WERI-Rb-1 (cell line): ENCODE results near the gene ZDHHC4.
A peak's percentile ranks its signal among the peaks of the same experiment; 100 is the strongest.

Source experiments
- DNase-seq: peaks from one replicate; pipeline ENCODE4 v3.0.0-alpha.2; 2020
- H3K27ac ChIP-seq: fragments of 250-450 bp; sonication (Bioruptor Pico); 2 replicates; pipeline ENCODE4 v1.5.1; 2020; ENCODE audit warnings: mild to moderate bottlenecking, moderate library complexity
- H3K27me3 ChIP-seq: fragments of 250-450 bp; sonication (Bioruptor Pico); 2 replicates; pipeline ENCODE4 v1.5.1; 2021; ENCODE audit warnings: mild to moderate bottlenecking, low read depth, moderate library complexity; ENCODE audit not compliant: insufficient read depth, severe bottlenecking
- H3K36me3 ChIP-seq: fragments of 250-450 bp; sonication (Bioruptor Pico); 2 replicates; pipeline ENCODE4 v1.5.1; 2020; ENCODE audit warnings: mild to moderate bottlenecking, moderate library complexity
- H3K4me3 ChIP-seq: 2 replicates; pipeline ENCODE4 v1.5.1; 2011; ENCODE audit warnings: low read depth, mild to moderate bottlenecking, control low read depth, low read length
- H3K9me3 ChIP-seq: fragments of 250-450 bp; sonication (Bioruptor Pico); 2 replicates; pipeline ENCODE4 v1.5.1; 2021; ENCODE audit warnings: mild to moderate bottlenecking, moderate library complexity; ENCODE audit not compliant: severe bottlenecking
- TF ChIP-seq, protein P1 (sequence below): IDR thresholded peaks from 2 replicates; pipeline ENCODE4 v1.5.1; 2011; ENCODE audit warnings: low read depth, mild to moderate bottlenecking, control low read depth, inconsistent platforms, low read length

ZDHHC4 gene

DNA sequence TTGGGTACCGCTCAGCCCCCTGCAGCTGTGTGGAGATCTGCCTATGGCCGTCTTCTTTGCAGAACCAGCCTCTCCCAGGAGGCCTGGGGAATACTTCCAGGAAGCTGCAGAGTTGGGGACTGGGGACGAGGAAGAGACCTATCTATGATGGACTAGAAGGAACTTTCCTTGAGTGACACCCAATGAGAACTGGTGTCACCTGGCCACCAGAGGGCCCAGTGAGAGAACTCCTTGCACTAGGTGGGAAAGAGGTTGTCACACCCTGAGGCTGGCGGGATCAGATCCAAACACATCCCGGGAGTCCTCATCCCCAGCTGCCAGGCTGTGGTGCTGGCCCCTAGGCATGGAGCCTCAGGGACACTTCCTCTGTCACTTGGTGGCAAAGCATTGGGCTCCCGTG, 21.1 kb upstream of the ZDHHC4 start:
- TF ChIP-seq, protein P1, sequence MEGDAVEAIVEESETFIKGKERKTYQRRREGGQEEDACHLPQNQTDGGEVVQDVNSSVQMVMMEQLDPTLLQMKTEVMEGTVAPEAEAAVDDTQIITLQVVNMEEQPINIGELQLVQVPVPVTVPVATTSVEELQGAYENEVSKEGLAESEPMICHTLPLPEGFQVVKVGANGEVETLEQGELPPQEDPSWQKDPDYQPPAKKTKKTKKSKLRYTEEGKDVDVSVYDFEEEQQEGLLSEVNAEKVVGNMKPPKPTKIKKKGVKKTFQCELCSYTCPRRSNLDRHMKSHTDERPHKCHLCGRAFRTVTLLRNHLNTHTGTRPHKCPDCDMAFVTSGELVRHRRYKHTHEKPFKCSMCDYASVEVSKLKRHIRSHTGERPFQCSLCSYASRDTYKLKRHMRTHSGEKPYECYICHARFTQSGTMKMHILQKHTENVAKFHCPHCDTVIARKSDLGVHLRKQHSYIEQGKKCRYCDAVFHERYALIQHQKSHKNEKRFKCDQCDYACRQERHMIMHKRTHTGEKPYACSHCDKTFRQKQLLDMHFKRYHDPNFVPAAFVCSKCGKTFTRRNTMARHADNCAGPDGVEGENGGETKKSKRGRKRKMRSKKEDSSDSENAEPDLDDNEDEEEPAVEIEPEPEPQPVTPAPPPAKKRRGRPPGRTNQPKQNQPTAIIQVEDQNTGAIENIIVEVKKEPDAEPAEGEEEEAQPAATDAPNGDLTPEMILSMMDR, result peak; percentile 66
- no peaks in the 10 kb centered on the region for H3K36me3 ChIP-seq
- peak; percentile 33 for DNase-seq

DNA sequence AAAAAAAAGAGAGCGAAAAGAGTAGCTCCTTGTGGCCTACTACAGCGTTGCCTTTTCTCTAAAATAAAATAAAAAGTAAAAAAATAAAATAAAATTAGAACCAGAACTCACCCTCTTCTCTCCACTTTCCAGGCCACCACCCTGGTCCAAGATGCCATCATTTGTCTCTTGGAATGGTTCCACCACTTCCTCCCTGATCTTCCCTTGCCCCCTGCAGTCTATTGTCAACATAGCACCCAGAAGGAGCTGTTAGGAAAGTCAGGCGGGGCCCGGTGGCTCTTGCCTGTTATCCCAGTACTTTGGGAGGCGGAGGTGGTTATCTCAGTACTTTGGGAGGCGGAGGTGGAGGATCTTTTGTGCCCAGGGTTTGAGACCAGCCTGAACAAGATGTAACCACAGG, 18.4 kb upstream of the ZDHHC4 start:
- no peak overlapping the region for H3K27ac ChIP-seq
- H3K36me3 ChIP-seq, result no peaks in the 10 kb centered on the region
- no peaks in the 10 kb centered on the region for H3K27me3 ChIP-seq
- DNase-seq, result peak; percentile 83
- H3K9me3 ChIP-seq, result no peaks in the 10 kb centered on the region
- TF ChIP-seq, protein P1, result peak; percentile 76
- H3K4me3 ChIP-seq, result no peak overlapping the region

More for the DNA sequence above, 21.1 kb upstream of the ZDHHC4 start:
- Histone ChIP-seq H3K27me3 (no peaks in the 10 kb centered on the region), H3K9me3 (no peaks in the 10 kb centered on the region), H3K27ac (no peak overlapping the region), H3K4me3 (no peak overlapping the region)

DNA sequence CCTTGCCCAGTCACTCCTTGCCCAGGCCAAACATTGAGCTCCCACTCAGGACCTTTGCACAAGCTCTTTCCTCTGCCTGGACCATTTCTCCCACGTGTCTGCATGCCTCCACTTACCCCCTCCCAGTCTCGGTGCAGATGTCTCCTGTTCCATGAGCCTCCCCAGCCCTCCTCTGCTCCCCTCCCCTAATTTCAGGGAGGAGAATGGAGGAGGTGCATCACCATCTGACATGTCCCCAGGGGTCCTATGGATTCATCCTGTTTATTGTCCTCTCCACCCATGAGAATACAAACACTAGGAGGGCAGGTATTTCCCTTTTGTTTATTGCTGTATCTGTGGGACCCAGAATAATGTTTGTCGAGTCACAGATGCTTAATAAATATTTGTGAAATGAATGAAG, 17.4 kb upstream of the ZDHHC4 start:
- Histone ChIP-seq H3K4me3 (no peak overlapping the region), H3K36me3 (no peaks in the 10 kb centered on the region), H3K9me3 (no peaks in the 10 kb centered on the region), H3K27ac (no peak overlapping the region), H3K27me3 (no peaks in the 10 kb centered on the region)
- no peak for DNase-seq
- TF ChIP-seq, protein P1, result no peak

DNA sequence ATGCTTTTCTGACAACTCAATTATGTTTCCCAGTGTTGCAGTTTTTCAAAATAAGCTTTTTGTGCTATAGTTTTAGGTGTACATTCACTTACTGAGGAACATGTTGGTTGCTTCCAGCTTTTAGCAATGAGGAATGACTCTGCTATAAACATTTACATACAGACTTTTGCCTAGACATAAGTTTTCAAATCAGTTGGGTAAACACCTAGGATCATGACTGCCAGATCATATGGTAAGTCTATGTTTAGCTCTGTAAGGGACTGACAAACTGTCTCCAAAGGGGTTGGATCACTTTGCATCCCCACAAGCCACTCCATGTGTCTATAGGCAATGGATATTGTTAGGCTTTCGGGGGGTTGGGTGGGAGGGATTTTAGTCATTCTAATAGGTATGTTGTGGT, 15.1 kb upstream of the ZDHHC4 start:
- Histone ChIP-seq H3K27me3 (no peaks in the 10 kb centered on the region), H3K9me3 (no peaks in the 10 kb centered on the region), H3K27ac (no peak overlapping the region), H3K36me3 (no peaks in the 10 kb centered on the region), H3K4me3 (no peak overlapping the region)
- no peak for DNase-seq
- TF ChIP-seq, protein P1, result no peak

DNA sequence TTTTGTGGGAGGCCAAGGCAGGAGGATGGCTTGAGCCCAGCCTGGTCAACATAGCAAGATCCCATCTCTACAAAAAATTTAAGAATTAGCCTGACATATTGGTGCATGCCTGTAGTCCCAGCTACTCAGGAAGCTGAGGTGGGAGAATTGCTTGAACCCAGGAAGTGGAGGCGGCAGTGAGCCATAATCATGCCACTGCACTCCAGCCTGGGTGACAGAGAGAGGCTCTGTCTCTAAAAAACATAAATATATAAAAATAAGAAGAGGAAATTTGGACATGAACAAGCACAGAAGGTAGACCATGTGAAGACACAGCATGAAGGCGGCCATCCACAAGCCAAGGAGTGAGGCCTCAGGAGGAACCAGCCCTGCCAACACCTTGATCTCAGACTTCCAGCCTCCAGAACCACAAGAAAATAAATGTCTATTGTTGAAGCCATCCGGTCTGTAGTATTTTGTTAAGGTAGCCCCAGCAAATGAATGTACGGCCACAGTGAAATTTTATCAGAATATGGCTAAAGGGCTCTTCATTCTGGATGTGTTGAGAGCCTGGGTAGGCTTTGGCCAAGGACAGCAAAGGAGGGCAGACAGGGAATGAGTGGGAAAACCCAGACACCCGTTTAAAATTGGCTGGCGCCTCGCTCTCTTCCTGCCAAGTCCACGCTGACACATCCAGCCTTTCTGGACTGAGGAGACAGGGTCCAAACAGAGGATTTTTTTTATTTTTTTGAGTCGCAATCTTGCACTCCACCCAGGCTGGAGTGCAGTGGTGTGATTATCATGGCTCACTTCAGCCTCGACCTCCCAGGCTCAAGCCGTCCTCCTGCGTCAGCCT, 13.1 kb upstream of the ZDHHC4 start:
- no peaks in the 10 kb centered on the region for H3K36me3 ChIP-seq
- no peaks in the 10 kb centered on the region for H3K27me3 ChIP-seq
- no peak for DNase-seq
- H3K4me3 ChIP-seq, result no peak overlapping the region
- H3K27ac ChIP-seq, result no peak overlapping the region
- H3K9me3 ChIP-seq, result no peaks in the 10 kb centered on the region
- TF ChIP-seq, protein P1, result no peak

DNA sequence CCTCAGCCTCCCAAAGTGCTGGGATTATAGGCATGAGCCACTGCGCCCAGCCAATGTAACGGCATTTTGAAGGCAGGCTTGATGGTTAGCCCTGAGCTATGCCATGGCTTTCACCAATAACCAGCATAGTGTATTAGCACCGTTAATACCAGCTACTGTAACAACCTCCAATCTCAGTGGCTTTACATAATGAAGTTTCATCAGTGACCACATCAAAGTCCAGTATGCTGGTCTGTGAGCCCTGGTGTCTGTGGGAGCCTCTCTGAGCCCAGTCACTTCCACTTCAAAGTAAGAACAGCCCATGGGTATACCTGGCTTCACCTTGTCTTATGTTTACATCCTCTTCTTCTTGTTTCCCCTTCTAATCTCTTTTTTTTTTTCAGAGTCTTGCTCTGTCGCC, 11.6 kb upstream of the ZDHHC4 start:
- no peaks in the 10 kb centered on the region for H3K36me3 ChIP-seq
- no peak overlapping the region for H3K27ac ChIP-seq
- H3K27me3 ChIP-seq, result no peaks in the 10 kb centered on the region
- TF ChIP-seq, protein P1, result no peak
- H3K9me3 ChIP-seq, result no peaks in the 10 kb centered on the region
- DNase-seq, result no peak
- H3K4me3 ChIP-seq, result no peak overlapping the region
